Fibroblast of mammary gland (primary cell): ENCODE results near the gene EEF1A1.
A peak's percentile ranks its signal among the peaks of the same experiment; 100 is the strongest.
"Not testable (repeated sequence)": the region's sequence is repeated elsewhere in the genome, so short reads cannot be mapped to it uniquely, and the experiment has no call there.

Experiments
- DNase-seq: peaks from one replicate; pipeline ENCODE4 v3.0.0-alpha.2; 2010; ENCODE audit warnings: low read depth
- H3K4me3 ChIP-seq: 2 replicates; pipeline ENCODE4 v1.5.1; 2011; ENCODE audit warnings: low read depth, mild to moderate bottlenecking, low read length, moderate library complexity; ENCODE audit not compliant: control insufficient read depth
- TF ChIP-seq, protein P1 (sequence below): conservative IDR thresholded peaks from 2 replicates; pipeline ENCODE4 v1.5.1; 2011; ENCODE audit warnings: low read depth, low read length, inconsistent platforms; ENCODE audit not compliant: control insufficient read depth, insufficient read depth

EEF1A1 gene

DNA sequence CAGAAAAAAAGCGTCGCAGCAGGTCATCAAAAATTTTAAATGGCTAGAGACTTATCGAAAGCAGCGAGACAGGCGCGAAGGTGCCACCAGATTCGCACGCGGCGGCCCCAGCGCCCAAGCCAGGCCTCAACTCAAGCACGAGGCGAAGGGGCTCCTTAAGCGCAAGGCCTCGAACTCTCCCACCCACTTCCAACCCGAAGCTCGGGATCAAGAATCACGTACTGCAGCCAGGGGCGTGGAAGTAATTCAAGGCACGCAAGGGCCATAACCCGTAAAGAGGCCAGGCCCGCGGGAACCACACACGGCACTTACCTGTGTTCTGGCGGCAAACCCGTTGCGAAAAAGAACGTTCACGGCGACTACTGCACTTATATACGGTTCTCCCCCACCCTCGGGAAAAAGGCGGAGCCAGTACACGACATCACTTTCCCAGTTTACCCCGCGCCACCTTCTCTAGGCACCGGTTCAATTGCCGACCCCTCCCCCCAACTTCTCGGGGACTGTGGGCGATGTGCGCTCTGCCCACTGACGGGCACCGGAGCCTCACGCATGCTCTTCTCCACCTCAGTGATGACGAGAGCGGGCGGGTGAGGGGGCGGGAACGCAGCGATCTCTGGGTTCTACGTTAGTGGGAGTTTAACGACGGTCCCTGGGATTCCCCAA, at the start of gene EEF1A1:
Gene EEF1A1, minus strand, starts transcription at position 345 of the 663 bp plus-strand sequence. CDS start 1,006 bp downstream, outside the sequence.
- TF ChIP-seq, protein P1, sequence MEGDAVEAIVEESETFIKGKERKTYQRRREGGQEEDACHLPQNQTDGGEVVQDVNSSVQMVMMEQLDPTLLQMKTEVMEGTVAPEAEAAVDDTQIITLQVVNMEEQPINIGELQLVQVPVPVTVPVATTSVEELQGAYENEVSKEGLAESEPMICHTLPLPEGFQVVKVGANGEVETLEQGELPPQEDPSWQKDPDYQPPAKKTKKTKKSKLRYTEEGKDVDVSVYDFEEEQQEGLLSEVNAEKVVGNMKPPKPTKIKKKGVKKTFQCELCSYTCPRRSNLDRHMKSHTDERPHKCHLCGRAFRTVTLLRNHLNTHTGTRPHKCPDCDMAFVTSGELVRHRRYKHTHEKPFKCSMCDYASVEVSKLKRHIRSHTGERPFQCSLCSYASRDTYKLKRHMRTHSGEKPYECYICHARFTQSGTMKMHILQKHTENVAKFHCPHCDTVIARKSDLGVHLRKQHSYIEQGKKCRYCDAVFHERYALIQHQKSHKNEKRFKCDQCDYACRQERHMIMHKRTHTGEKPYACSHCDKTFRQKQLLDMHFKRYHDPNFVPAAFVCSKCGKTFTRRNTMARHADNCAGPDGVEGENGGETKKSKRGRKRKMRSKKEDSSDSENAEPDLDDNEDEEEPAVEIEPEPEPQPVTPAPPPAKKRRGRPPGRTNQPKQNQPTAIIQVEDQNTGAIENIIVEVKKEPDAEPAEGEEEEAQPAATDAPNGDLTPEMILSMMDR: no peak
- peak; percentile 100 for DNase-seq
- H3K4me3 ChIP-seq: peak within 1 kb of the TSS; percentile 84

DNA sequence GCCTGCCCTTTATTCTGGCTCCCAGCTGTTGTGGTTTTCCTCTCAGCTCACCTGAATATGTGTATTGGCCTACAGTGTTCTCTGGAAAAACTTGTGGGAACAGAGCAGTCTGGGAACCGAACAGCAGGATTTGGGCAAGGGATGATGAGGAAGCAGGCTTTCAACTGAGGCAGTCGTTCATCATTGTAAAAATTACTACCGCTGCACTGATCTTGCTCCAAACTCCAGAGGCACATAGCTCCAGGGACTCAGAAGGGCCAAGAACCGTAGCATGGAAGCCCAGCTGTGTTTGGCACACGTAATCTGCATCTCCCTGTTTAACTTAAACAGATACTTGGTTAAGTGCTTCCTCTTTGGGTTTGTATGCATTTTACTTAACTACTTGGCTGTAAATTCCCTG, 48.3 kb upstream of the EEF1A1 start:
- TF ChIP-seq, protein P1: no peak
- H3K4me3 ChIP-seq: no peak overlapping the region
- no peak for DNase-seq

DNA sequence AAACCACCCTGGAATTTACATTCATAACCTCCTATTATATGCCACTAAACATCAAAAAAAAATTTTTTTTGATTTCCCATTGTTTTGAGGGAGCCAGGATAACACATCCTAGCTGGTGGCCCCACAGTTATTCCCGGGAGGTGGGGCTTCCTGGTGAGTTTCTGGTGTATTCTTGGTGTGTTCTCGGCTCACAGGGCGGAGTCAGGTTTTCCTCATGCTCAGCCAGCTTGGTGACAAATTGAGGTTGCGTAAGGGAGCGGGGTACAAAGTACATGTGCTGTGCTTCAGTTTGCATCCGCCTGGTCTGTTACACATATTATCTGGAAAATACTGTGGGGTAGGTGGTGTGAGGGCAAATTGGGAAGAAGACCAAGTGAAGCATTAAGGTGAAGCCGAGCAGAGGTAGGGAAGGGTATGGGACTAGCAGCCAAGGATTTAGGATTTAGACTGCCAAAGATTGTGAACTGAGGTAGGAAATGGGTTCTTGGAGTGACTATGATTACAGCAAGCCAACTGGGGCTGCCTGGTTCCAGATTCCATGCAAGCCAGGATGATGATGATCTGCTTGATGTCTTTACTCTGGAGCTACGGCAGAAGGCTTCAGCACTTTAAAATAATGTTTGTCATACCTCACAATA, 46.2 kb upstream of the EEF1A1 start:
- TF ChIP-seq, protein P1: no peak
- DNase-seq: peak; percentile 87
- no peak overlapping the region for H3K4me3 ChIP-seq

DNA sequence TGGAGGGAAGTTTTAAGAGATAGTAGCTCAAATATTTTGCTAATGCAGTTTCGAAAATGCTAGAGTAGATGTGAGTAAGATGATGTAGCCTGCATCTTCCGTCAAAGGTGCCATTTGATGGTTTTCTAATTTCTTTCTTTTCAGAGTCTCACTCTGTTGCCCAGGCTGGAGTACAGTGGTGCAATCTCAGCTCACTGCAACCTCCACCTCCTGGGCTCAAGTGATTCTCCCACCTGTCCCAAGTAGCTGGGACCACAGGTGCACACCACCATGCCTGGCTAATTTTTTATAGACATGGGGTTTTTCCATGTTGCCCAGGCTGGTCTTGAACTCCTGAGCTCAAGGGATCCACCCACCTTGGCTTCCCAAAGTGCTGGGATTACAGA, 45.6 kb upstream of the EEF1A1 start:
- not testable (repeated sequence) for H3K4me3 ChIP-seq, DNase-seq

DNA sequence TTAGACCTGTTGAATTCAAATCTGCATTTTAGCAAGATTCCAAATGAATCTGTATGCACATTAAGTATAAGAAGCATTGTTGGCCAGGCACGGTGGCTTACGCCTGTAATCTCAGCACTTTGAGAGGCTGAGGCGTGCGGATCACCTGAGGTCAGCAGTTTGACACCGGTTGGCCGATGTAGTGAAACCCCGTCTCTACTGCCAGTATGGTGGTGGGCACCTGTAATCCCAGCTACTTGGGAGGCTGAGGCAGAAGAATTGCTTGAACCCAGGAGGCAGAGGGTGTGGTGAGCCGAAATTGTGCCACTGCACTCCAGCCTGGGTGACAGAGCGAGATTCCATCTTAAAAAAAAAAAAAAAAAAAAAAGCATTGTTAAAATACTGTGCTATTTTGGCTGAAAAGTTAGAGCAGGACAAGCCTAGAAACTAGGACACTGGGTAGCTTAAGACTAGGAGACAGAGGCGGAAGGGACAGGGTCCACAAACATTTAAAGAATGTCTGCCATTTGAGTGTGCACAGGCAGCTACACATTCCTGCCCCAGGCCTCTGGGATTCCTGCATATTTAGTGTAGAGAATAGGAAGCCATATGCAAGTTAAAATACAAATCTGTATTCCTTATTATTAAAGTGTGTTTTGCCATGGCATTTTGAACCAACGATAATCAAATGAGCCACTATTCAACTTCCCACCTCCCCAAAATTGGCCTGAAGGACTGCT, 45.1 kb upstream of the EEF1A1 start:
- no peak for DNase-seq
- H3K4me3 ChIP-seq: no peak overlapping the region
- TF ChIP-seq, protein P1: no peak

DNA sequence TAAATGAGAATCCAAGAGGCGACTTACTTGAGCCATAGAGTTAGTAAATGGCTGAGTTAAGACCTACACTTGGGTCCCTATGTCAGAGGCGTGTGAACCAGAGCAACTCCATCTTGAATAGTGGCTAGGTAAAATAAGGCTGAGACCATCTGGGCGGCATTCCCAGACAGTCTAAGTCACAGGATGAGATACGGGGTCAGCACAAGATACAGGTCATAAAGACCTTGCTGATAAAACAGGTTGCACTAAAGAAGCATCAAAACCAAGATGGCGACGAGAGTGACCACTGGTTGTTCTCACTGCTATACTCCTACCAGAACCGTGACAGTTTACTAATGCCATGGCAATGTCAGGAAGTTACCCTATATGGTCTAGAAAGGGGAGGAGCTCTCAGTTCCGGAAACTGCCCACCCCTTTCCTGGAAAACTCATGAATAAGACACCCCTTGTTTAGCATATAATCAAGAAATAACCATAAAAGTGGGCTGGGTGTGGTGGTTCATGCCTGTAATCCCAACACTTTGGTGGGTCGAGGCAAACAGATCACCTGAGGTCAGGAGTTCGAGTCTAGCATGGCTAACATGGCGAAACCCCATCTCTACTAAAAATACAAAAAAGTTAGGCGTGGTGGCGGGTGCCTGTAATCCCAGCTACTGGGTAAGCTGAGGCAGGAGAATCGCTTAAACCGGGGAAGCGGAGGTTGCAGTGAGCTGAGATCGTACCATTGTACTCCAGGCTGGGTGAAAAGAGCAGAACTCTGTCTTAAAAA, 43.9 kb upstream of the EEF1A1 start:
- TF ChIP-seq, protein P1: no peak
- no peak for DNase-seq
- no peak overlapping the region for H3K4me3 ChIP-seq

DNA sequence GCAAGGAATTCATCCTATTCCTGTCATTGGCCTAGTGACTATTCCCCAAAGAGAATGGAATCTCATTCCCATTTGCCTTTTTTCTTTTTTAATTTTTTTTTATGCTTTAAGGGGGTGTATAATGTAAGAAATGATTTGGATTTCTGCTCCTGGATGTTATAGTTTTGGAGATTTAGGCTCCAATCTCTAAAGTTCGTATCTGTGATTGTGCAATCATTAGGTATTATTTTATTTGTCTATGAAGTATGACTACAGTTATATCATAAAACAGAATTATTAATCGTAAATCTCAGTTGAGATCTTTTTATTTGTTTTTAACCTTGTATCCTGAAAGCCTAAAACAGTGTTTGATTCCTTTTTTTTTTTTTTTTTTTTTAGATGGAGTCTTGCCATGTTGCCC, 41.7 kb upstream of the EEF1A1 start:
- H3K4me3 ChIP-seq: no peak overlapping the region
- TF ChIP-seq, protein P1: no peak
- DNase-seq: no peak
